HG03139 (cell line): ENCODE results near the gene MYPOP.
"Not testable (repeated sequence)": the region's sequence is repeated elsewhere in the genome, so short reads cannot be mapped to it uniquely, and the experiment has no call there.

Experiments
- ATAC-seq: cut with Tn5 transposase; IDR thresholded peaks from one replicate; pipeline ENCODE4 v1.9.1; 2021; ENCODE audit not compliant: unreplicated experiment

MYPOP gene

GRCh38 chr19:45884682-45885555, 17.5 kb downstream of the MYPOP start:
- ATAC-seq, result no peak

- ATAC-seq, result no peak
Measured at GRCh38 chr19:45883881-45884681, 18.3 kb downstream of the MYPOP start.

GRCh38 chr19:45883586-45883880, 18.9 kb downstream of the MYPOP start:
- no peak for ATAC-seq

- ATAC-seq, result no peak
Measured at GRCh38 chr19:45882652-45883585, 19.5 kb downstream of the MYPOP start.

- ATAC-seq, result no peak
Measured at GRCh38 chr19:45881909-45882528, 20.4 kb downstream of the MYPOP start.

GRCh38 chr19:45881082-45881908, 21.1 kb downstream of the MYPOP start:
- no peak for ATAC-seq

- no peak for ATAC-seq
Measured at GRCh38 chr19:45879971-45880370, 22.4 kb downstream of the MYPOP start.

- ATAC-seq, result no peak
Measured at GRCh38 chr19:45879055-45879454, 23.4 kb downstream of the MYPOP start.

GRCh38 chr19:45878043-45878794, 24.2 kb downstream of the MYPOP start:
- ATAC-seq, result no peak

- ATAC-seq, result no peak
Measured at GRCh38 chr19:45876411-45877197, 25.8 kb downstream of the MYPOP start.

GRCh38 chr19:45876161-45876410, 26.3 kb downstream of the MYPOP start:
- ATAC-seq, result no peak

GRCh38 chr19:45874620-45874966, 27.8 kb downstream of the MYPOP start:
- no peak for ATAC-seq

- no peak for ATAC-seq
Measured at GRCh38 chr19:45873219-45873772, 29.1 kb downstream of the MYPOP start.

GRCh38 chr19:45872095-45872919, 30.1 kb downstream of the MYPOP start:
- ATAC-seq, result no peak

GRCh38 chr19:45870798-45871197, 31.6 kb downstream of the MYPOP start:
- no peak for ATAC-seq

- not testable (repeated sequence) for ATAC-seq
Measured at GRCh38 chr19:45867241-45867640, 35.2 kb downstream of the MYPOP start.

- no peak for ATAC-seq
Measured at GRCh38 chr19:45866400-45867176, 35.8 kb downstream of the MYPOP start.
